GM19035 (cell line): ENCODE data around the gene CMTM8.

Source experiments
- ATAC-seq: cut with Tn5 transposase; IDR thresholded peaks from one replicate; pipeline ENCODE4 v1.9.1; 2021; ENCODE audit not compliant: unreplicated experiment

The CMTM8 gene

GRCh38 chr3:32405711-32406323 lies 167.3 kb downstream of the CMTM8 start:
- no peak for ATAC-seq

GRCh38 chr3:32406486-32407408 lies 168.3 kb downstream of the CMTM8 start:
- no peak for ATAC-seq

DNA sequence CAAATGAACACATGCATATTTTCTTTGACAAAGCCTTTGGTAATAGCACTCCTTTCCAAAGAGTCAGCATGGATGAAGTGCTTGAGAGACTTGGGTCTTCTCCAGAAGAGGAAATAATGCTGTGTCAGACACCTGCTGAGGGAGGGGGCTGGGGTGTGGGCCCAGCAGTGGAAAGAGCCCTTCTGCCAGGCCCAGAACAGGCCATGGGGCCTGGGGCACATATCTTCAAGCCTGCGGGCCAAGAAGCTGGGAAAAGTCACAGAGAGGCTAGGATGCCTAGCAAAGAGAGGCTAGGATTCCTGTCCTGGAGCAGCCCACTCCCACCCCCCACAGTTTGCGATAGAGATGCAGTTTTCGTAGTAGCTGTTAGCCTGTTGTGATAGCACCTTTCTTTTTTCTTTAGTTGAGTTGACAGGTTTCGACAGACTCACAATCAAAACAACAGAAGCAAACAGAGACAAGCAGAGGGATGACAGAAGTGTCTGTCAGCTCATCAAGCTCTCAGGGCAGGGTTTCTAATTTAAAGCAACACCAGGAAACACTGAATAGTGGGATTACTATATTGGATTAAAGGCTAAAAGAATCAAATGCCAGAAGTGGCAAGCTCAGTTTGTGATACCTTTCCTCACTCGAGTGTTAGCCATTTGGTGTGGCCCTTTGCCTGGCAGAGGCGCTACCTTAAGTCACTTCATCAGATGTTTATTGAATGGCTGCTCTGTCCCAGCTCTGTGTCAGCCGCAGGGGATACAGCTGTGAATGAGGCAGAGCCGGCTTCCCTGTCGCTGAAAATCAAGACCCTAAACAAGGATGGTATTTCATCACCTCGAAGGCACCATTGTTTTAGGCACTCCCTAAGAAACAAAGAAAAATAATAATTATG lies 172.1 kb downstream of the CMTM8 start:
- no peak for ATAC-seq

DNA sequence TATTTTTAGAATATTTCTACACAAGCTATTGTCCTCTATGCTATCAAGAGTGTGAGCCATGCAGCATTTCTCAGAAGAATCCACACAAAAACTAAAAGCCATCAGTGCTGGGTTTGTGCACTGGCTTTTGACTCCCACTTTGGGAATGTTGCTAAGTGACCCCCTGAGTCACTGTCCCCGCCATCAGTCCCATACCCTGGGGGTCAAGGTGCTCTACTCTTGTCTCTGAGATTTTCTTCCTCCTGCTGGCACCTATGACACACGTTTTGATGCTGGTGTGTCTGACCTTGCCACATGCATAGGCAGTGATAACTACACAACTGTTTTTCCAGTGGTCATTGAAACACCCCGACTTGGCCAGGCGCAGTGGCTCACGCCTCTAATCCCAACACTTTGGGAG lies 173.0 kb downstream of the CMTM8 start:
- ATAC-seq: no peak

DNA sequence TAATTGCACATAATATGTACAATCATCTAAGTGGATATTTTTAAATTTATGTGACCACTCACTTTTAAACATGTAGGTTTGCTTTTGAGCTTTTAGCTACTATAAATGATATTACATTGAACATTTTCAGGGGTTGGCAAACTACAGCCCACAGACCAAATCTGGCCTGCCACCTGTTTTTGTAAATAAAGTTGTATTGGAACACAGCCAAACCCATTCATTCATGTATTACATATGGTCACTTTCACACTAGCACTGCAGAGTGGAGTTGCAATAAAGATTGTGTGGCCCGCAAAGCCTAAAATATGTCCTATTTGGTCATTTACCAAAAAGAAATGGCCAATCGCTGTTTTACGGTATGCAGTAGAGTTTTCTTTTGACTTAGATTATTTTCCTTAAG lies 174.4 kb downstream of the CMTM8 start:
- ATAC-seq: no peak

DNA sequence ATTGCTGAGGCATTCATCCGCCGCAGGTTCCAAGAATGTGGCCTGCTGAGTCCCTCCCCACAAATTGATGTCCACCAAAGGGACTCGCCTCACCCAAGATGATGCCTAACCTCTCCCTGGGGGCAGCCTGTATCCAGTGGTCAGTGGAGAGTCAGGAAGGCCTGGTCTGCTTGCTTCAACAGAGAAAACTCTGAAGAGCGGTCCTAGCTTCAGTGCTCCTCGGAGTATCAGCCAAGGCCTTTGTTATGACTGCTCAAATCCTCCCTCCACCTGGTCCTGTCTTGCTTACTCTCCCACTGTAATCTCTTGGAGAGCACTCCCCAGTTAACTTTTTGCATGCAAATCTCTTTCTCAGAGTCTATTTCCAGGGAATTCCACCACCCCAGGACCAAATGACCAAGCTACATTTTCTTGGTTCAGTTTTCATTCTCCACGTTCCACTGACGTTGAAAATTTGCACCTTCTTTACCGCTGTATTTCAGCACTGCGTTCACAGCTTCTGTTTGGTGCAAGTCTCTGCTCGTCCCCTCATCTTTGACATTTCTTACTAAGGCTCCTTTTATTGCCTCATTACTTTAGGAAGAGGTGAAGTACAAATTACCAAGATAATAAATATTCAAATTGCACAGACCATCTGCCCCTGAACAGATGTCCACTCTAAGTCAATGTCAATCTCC lies 175.5 kb downstream of the CMTM8 start:
- ATAC-seq: no peak

DNA sequence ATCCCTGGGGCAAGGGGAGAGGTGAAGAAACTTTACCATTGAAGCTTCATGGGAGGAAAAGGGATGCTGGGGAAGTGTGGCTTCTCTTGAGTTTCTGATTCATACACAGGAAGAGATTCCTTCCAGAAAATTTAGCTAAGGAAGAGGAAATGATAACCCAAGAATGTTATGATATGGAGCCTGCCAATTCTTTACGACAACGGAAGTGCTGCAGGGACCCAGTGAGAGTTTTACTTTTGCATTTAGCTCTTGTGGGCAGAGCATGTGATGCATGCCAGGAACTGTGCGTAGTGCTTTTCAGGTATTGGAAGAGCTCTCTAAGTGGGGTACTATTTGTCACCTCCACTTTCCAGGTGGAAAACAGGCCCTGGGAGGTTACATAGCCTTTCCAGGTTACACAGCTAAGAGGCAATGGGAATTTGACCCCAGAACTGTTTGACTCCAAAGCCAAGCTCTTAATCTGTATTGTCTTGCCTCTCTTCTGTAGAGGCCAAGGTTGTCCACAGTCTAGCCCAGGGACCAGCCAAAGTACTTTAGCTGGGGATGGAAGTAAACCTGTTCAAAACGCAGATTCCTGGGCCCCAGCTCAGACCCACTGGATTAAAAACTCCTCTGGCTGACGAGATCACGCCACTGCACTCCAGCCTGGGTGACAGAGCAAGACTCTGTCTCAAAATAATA lies 176.2 kb downstream of the CMTM8 start:
- ATAC-seq: peak; percentile 68

DNA sequence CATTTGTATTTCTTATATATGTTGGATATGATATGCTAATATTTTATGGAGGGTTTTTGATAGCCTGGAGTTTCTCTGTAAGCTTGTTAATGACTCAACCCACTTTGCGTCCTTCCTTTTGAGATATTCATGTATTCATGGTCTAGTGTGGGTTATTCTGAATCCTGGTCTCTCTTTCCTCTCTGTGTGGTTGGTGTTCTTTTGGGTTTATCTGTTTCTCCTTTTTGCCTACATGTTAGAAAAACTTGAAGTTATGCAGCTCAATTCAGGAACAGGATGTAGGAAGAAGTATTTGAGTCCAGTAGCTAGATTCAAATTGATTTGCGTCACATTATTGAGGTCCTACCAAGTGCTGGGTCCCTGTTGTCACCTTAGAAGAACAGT lies 181.3 kb downstream of the CMTM8 start:
- no peak for ATAC-seq
